ENCODE results near the gene C5orf63.

DNA sequence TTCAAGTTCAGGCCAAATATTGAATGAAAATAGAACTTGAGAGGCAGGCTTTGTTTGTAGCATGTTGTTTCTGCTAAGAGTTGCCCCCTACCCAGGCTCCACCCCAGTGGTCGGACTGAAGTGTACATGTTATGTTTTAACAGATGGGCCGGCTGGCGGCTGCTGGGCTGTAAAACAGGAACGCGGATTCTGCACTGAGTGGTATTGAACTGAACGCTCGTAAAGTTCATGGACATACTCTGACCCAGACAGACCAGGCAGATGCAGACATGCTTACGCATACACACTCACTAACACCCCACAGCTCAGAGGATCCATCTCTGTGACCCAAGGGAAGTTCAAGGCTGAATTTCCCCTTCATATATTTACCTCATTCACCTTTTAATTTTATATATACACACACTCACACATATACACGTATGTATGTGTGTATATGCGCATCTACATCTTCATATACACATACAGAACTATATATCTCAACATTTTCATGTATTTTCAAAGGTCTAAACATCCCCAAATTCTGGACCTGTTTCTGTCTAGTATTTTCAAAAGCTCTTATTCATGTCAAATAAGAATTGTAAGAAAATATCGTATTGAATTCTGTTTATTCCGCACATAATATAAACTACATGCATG, 44.4 kb downstream of the C5orf63 start:
- TF ChIP-seq, protein P1, sequence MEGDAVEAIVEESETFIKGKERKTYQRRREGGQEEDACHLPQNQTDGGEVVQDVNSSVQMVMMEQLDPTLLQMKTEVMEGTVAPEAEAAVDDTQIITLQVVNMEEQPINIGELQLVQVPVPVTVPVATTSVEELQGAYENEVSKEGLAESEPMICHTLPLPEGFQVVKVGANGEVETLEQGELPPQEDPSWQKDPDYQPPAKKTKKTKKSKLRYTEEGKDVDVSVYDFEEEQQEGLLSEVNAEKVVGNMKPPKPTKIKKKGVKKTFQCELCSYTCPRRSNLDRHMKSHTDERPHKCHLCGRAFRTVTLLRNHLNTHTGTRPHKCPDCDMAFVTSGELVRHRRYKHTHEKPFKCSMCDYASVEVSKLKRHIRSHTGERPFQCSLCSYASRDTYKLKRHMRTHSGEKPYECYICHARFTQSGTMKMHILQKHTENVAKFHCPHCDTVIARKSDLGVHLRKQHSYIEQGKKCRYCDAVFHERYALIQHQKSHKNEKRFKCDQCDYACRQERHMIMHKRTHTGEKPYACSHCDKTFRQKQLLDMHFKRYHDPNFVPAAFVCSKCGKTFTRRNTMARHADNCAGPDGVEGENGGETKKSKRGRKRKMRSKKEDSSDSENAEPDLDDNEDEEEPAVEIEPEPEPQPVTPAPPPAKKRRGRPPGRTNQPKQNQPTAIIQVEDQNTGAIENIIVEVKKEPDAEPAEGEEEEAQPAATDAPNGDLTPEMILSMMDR (IDR thresholded peaks at IDR 0.05; ENCODE audit: low read depth, low read length), result no peak
- no peak for TF ChIP-seq EZH2phosphoT487 (IDR thresholded peaks at IDR 0.05; ENCODE audit: low read depth)

Measured in OCI-LY3 (cell line).